HG03039 (cell line): Measurements from ENCODE around the gene TRPV5.

Source experiments
- ATAC-seq: cut with Tn5 transposase; IDR thresholded peaks from one replicate; pipeline ENCODE4 v1.9.1; 2021; ENCODE audit warnings: mild to moderate bottlenecking, moderate library complexity; ENCODE audit not compliant: unreplicated experiment

TRPV5 gene

DNA sequence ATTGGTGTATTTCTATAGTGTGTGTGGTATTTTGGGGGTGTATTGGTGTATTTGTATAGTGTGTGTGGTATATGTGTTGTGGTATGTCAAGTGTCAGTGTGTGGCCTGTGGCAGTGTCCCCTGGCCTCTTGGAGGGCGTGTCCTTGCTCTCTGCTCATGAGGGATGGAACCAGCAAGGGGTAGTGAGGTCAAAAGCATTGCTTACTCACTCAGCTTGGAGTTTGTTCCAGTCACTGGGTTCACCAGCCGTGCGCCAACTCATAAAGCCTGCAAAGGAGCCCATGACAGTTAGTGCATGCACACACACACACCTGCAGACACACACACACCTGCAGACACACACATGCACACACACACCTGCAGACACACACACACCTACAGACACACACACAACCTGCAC is 43.7 kb downstream of the TRPV5 start:
- ATAC-seq = no peak

DNA sequence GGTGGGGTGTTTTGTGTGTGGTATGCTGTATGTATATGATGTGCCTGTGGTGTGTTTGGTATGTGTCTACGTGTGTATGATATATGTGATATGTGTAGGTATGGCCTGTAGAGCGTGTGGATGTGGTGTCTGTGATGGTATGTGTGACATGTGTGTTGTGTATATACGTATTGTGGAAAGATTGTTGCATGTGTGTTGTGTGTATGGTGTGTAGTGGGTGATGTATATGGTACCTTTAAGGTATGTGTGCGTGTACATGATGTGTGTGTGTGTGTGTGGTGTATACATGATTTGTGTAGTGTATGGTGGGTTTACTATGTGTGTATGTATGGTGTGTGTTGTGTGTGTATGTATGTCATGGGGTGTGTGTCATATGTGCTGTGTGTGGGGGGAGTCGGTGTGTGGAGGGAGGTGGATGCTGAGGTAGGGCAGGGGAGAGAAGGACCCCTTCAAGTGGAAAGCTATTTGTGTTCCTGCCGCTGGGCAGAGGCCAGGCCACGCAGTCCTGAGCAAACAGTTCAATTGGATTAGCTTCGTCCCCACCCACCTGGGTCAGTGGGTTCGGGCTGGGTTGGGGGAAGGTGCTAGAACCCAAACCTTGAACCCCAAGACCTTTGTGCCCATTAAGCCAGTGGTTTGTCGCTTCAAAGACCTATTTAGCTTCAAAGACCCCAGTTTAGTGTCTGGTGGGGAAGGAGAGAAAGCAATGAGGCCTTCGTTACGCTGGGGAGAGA is 46.1 kb downstream of the TRPV5 start:
- ATAC-seq = no peak

DNA sequence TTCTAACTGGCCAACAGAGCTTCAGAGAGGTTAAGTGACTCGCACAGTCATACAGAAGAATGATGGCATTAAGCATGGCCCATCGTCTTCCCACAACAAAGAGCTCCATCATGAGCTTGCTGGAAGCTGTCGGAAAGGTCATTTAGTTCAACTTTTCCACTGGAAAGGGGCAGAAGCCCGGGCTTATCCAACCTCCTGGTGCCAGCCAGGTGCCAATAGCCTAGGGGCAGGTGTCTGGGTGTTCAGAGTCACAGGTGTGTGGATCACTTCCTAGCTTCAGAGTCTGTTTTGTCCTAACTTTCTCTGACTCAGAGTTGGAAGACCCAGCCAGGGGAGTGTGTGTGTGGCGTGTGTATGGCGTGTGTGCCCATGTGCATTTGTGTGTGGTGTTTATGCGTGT is 46.7 kb downstream of the TRPV5 start:
- ATAC-seq = no peak

DNA sequence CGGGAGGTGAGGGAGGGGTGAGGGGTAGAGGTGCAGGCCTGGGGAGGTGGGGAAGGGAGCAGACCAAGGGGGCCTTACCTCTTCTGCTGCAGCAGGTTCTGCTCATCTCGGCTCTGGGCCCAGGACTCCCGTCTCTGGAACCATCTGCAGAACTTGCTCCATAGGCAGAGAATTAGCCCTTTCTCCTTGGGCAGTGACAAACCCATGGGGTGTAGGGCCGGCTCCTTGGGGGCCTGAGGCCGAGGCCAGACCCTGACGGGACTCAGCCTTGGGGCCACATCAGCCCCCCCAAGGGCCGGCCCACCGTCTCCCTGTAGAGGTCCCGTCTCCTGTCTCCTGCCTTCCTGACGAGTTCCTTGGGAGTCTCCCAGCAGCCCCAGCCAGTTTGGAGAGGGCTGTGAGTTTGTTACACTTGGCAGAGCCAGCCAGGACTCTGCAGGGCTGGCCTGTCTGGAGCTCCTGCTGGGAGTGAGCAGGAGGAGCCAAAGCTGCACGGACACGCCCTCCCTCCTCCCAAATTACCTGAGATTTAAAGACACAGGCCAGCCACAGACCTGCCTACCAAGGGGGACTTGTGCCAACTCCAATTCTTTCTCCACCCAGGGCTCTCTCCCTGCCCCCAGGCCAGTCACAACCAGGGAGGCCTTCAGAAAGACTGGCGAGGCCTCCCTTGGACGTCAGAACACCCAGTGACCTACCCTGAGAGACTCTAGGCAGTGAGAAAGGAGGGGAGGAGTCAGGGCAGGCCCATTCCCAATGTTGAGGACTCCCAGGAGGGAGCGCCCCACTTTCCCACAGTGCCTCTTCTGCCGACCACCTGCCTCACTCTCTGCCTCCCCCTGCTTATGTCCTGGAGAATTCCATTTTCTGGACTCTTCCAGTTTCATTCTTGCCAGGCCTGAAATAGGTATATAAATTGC is 48.0 kb downstream of the TRPV5 start, which contains the start of gene TRPV6:
Gene TRPV6, minus strand, starts transcription at position 435 of the 920 bp plus-strand sequence.
- no peak for ATAC-seq

DNA sequence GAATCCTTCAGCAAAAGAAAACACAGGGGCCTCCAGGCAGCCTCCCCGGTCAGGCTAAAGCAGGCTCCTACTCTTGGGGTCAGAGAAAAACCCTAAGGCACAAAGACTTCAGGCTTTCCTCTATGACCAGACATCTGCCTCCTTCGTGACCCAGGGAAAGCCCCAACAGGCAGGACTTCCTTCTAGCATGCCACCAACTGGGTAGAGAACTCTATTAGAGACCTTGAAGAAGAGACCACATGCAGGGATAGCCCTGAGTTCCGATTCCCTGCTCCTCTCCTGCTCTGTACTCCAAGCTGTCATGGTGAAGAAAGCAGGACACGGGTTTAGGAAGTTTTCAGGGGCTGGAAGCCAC is 49.3 kb downstream of the TRPV5 start:
- ATAC-seq = no peak

DNA sequence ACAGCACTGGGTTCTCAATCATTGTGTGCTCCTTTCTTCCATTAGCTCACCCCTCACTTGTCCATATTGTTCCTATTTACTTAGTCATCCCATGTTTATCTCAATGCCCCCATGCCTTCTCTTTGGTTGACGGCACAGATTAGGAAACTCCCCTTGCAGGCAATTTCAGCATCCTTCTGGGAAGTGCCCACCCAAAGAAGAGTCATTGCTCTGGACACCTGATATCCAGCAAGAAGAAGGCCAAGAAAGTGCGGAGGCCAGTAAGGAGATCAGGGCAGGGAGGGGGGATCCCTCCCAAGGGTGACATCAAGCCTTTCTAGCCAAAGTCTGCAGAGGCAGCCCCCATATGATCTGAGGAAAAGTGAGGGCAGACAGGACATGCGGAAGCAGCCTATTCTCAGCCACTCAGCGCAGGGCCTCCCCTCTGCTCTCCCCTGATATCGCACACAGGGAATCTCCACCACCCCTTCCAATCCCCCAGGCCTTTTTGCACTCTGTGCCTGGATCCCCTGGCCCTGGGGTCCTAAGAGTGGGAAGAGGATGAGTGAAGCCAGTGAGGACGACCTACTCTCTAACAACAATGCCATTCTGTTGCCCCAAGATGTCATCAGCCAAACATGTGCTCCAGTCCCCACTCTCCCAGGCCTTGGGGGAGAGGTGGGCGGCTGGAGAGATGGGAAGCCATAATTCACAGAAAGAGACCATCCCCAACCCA is 49.8 kb downstream of the TRPV5 start:
- no peak for ATAC-seq

DNA sequence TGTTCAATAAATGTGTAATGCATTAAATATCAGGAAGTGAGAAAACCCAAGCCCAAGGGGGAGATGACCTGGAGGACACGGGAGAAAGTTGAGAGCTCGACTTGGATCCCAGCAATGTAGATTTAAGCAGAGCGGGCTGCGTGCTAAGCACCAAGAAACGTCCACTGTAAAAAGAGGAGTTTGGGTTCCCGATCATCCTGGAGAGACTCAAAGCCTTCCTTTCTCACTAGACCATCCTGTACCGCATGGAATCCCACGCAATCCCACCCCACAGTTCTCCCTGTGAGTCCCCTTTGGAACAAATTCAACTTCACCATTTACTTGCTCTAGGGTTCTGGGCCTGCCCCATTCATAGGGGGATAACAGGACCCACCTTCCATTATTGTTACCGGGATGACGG is 50.4 kb downstream of the TRPV5 start:
- no peak for ATAC-seq

DNA sequence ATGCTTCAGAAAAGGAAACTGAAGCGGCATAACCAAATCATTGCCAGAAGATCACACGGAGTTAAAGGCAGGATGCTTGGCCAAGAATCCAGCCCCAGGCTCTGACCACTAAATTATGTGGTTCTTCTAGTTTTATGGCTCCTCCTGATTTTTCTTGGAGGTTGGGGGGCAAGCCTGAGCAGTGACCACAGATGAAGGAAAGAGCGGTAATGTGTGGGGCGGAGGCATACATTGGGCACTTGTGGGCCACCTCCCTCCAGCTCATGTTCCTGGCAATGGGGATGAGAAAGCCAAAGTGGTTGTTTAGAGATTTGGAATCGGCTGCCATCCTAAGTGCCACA is 51.2 kb downstream of the TRPV5 start:
- ATAC-seq = no peak

DNA sequence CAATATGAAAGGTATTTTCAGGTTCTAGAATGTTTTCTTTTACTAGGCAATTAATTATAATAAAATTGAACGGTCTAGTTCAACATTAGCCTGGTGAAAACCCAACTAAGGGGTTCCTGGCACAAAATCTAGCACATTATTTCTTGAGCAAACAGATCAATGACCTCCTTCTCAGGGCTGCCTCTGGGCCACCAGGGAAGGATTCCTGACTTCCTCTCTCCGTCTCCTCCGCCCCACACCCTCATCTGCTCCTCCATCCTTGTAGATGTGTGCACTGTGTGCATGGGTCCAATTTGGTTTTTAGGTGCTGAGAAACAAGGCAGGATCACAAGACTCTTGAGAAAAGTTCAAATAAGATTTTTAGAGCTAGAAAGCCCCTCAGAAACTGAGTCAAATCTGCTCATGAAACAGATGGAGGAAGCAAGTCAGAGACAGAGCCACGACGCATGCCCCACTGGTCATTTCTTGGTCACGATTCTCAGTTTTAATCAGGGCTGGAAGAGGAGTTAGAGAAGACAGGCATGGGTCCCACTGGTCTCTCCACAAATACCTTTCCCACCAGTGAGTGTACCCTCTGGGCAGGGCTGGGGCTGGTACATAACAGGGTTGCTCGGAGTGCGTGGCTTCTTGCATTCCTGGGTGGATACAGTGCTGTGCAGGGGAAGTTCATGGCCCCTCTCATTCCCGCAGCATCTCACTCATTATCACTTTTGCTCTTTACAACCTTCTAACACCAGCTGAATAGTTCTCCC is 51.8 kb downstream of the TRPV5 start:
- no peak for ATAC-seq

DNA sequence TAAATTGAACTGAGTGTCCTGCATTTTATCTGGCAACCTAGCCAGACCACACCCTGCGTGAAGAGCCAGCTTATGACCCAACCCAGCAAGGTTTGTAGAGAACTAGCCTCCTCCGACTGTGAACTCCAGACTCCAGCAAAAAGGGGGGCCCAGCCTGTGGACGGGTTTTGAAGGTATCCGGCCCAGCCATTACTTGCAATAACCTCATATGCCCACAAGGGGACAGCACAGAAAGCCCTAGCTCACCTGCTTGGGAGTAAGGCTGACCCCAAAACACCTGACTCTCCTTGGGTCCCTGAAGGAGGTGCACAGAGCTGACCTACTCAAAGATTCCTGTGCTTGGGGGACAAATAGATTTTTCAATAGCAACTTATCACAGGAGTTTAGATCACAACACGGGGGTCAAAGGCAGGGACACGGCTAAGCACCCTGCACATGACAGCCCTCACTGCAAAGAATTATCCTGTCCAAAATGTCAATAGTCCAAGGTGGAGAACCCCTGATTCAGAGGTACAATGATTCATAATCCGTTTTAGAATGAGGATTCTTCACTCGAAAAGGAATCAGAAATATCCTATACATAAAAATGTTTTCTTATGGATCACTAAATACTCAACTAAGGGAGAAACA is 52.6 kb downstream of the TRPV5 start:
- no peak for ATAC-seq

DNA sequence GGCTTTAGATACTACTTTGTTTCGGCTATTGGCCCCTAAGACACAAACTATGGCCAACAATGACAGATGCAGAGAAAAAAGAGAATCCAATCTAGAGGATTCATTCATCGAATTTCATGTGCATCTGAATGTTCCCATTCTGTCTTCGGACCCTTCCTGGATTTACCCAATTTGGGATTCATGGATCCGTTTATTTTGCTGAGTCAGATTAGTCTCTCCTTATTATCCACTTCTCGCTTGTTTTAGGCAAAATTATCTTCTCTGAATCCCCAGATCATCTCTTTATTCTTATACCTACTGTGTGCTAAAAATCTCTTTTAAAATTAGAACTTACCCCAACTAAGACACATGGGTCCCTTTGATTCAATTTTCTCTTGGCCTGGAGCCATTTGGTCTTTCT is 54.5 kb downstream of the TRPV5 start:
- ATAC-seq = no peak

DNA sequence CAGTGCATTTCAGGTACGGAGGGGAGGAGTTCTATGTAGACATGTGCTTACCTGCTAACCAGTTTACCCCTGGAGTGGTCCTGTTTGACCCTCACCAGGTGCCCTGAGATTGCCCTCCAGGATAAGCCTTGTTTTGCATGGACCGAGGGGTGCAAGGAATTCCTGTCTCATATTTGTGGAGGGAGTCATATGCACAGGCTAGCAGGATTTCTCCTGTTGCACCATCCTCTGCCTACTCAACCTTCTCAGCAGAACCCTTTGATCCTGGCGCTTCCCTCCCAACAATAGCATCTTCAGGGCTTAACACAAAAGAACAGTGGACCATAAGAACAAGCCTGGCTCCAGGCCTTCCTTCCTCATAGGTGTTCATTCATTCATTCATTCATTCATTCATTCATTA is 55.2 kb downstream of the TRPV5 start:
- ATAC-seq = no peak

DNA sequence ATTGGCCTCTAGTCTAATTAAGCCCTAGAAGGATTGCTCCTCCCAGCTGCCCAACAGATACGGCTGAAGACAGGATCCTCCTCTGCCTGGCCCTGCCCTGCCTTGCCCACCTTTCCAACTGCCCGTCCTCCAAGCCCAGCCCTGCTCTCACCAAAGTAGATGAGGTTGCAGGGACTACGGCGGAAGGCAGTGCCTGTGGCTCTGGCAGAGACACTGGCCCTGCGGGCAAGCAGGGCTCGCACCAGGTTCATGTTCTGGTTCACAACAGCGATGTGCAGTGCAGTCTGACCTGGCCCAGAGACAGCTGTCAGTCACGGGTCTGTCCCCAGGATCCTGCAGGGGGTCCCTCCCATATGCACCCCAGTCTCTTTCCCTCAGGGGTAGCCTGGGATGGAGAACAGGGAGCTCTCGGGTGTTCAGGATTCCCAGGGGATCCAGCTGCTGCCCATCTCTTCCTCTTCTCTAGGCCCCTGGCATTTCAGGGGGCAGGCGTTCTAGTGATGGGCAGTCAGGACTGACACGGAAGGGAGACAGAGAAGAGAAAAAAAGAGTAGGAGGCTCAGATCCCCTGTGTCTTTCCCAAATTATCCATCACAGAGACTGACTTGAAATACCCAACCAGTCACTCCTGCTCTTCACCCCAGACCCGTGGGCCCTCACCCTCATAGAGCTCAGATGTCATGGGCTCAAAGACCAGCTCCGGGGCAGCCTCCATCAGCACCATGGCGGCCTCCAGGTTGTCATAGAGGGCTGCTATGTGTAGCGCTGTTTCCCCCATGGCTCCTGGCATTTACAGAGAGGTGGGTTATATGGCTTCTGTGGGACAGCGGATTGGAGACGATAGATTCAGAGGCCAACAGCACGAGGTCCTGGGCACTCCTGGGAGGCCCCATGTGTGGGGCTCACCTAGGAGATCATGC is 56.3 kb downstream of the TRPV5 start:
- no peak for ATAC-seq

DNA sequence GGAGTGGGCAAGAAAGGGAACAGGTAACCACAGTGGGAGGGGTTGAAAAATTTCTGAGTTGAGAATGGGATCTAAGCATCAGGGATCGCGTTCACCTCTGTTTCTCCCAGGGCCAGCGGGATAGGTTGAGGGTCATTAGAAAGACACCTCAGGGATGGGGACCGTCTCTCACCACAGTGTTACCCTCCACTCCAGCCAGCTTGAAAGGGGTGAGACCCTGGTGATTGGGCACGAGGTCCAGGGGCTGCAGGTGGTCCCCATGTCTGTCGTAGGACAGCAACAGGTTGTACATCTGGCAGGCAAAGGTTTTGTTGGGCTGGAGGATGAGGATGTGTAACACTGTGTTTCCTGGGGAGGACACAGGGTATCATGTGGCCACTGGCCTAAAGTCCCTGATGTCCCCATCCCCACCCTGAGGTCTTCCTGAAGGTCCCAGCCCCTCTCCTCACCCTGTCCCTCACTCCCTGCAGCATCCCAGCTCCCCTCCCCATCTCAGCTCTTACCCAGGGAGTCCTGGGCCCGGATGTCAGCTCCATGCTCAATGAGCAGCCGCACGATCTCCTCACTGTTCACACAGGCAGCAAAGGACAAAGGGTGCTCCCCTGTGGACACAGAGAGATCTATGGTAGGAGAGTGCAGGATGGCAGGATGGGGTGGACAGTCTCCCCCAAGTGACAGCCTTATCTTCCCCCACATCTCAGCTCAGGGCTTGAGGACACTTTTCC is 57.1 kb downstream of the TRPV5 start:
- ATAC-seq = no peak

DNA sequence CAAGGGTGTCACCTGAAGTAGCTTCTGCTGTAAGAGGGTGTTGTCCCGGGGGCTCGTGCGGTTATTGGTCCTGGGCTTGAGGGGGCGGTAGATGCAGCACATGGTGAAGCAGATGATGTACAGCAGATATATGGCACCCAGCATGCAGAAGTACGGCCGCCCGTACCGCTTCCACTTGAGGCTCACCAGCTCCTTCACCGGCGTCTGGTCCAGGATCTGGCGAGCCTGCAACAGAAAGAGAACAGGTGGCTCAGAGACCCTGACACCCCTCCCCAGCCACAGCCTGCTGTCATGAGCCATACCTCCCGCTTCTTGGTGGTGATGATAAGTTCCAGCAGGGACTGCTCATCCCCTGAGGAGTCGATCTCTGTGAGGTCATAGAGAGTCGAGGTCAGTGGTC is 58.1 kb downstream of the TRPV5 start:
- ATAC-seq = no peak

DNA sequence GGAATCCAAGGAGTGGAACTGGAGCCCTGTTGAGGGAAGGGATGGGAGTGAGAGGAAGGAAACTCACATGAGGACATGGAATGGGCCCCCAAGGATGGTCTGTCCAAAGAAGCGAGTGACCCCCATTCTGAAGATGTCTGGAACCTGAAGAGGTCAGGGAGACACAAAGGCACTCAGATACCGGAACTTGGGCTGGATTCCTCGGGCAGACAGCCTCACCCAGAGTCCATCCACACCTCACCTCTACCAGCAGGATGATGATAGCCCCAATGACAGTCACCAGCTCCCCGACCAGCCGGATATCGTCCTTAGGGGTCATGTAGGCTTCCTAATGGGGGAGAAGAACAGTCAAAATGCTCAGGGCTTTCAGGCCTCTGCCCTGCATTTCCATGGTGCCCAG is 58.7 kb downstream of the TRPV5 start:
- no peak for ATAC-seq

DNA sequence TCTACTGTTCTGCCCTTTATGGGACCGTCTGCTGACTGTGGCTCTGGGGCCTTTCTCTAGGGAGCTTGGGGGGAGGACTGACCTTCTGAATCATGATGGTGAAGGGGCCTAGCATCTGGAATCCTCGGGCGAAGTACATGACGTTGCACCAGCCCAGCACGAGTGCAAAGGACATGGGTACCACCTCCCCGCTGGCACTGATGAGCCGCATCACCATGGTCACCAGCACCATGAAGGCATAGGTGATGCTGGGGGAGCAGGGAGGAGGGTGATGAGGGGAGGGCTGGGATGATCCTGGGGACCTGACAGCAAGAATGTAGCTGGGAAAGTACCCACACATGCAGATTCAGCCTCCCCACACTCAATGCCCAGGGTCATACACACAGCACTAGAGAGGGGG is 59.1 kb downstream of the TRPV5 start:
- ATAC-seq = no peak

DNA sequence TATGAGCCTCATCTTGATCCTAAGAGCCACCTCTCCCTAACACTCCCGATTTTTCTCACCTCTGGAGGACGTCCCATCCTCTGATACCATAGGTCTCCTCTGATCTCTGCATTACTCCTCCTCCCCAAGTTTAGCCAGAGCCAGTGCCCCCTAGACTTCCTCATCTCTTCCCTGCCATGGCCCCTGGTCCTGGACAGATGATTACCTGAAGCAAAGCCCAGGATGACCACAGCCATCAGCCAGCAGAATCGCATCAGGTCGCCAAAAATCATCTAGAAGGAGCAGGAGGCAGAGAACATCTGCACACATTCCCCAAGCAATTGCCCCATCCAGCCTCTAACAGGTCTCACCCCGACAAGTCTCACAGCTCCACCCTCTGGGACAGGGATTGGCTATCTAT is 59.7 kb downstream of the TRPV5 start:
- no peak for ATAC-seq

DNA sequence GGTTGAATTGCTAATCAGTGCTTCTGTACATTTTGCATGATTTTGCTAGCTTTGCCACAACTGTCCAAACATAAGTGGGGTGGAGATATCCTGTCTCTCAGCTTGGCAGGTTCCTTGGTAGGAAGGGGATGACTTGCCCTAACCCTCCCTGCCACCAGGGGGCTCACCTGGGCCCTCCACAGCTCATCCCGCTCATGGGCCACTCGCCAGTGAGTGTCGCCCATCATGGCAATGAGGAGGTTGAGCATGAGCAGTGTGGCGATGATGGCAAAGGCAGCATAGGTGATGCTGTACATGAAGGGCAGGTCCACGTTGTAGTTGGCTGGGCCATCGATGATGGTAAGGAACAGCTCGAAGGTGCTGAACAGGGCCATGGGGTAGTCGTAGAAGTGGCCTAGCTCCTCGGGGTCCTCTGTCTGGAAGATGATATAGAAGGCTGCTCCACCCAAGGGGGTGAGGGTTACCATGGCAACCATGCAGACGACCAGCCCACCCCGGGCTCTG is 60.2 kb downstream of the TRPV5 start:
- peak; percentile 56 for ATAC-seq
